ENCODE data around the gene ANKRD10. TPM values are rescaled to one million over a fixed set of nuclear protein-coding genes. Genes with fewer than 3 reads are reported as not detected.

ANKRD10 gene
- total RNA-seq, 1 experiment from 2014 or later = 159 TPM

DNA sequence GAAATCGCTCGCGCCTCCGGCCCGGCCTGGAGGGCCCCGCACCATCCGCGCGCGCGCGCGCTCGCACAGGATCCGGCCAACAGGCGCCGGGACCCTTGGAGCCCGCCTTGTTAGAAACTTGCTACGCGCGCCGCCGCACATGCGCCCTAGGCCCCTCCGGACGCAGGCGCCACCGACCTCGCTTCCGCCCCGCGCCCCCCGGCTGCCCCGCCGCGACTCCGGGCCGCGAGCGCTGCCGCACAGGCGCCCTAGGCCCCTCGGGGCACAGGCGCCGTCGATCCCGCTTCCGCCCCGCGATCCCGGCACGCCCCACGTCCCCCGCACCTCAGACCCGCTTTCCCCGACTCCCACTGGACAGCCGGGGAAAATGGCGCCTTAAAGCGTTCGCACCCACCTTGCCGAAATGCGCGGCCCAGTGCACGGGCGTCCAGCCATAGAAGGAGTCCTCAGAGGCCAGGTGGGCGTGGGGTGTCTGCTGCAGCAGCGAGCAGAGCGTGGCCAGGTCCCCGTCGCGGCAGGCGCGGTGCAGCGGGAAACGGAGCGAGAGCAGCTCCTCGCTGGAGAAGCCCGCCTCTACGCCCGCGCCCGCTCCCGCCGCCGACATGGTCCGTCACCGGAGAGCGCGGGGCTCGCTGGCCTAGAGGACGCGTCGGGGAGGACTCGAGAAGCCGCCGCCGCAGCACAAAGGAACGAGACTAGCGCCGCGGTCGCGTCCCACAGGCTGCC is 375 bp downstream of the ANKRD10 start:
- Histone ChIP-seq H3K79me2 (ENCODE audit: insufficient read depth, low read length) (peaks cover 47% of the 10 kb centered on the region), H3K23ac (ENCODE audit: insufficient read length, low read depth, low read length) (no peak overlapping the region), H4K5ac (ENCODE audit: insufficient read length, low read depth, low read length) (peak overlapping the region; percentile 99), H2BK15ac (ENCODE audit: low read depth, low read length) (no peak overlapping the region; the same call in 1 of the 2 replicates), H3K4ac (ENCODE audit: low read depth, low read length) (peak overlapping the region; percentile 99), H3K14ac (ENCODE audit: insufficient read depth, low read length) (peak overlapping the region; percentile 100), H2BK5ac (ENCODE audit: insufficient read length, low read length) (peak overlapping the region; percentile 94), H2AFZ (ENCODE audit: low read length) (no peak overlapping the region), H2BK120ac (ENCODE audit: low read depth, low read length, poor library complexity, severe bottlenecking) (peak overlapping the region; percentile 93), H3K79me1 (ENCODE audit: insufficient read depth, low read depth, low read length, poor library complexity, severe bottlenecking) (no peaks in the 10 kb centered on the region), H4K20me1 (ENCODE audit: control insufficient read depth, insufficient read depth, insufficient read length) (no peaks in the 10 kb centered on the region), H2AK5ac (ENCODE audit: insufficient read length, low read length) (no peak overlapping the region), H3K4me2 (ENCODE audit: insufficient read depth, insufficient read length, low read length) (peak overlapping the region; percentile 98), H3K18ac (ENCODE audit: insufficient read length, low read depth, low read length) (peak overlapping the region; percentile 100), H3T11ph (ENCODE audit: low read length) (peak overlapping the region; percentile 9), H3K9ac (ENCODE audit: extremely low read depth, insufficient read length, low read length) (peak overlapping the region; percentile 100), H2BK12ac (ENCODE audit: insufficient read length, low read depth, low read length) (peak overlapping the region; percentile 98), H4K8ac (replicated peaks; ENCODE audit: insufficient read length, low read depth, low read length) (no peak overlapping the region), H3K23me2 (ENCODE audit: insufficient read length, low read depth, low read length, poor library complexity, severe bottlenecking) (peaks cover 16% of the 10 kb centered on the region), H2BK20ac (ENCODE audit: low read depth, low read length, poor library complexity, severe bottlenecking) (peak overlapping the region; percentile 84), H3K27me3 (ENCODE audit: insufficient read depth, low read length) (no peaks in the 10 kb centered on the region), H3K27ac (ENCODE audit: insufficient read length, low read depth, low read length) (peak overlapping the region; percentile 90), H3K4me1 (ENCODE audit: insufficient read depth, low read length) (peaks cover 4% of the 10 kb centered on the region), H3K56ac (ENCODE audit: insufficient read length, low read depth, low read length) (no peak overlapping the region), H3K9me3 (ENCODE audit: control insufficient read depth, low read depth, low read length) (no peaks in the 10 kb centered on the region), H4K91ac (ENCODE audit: insufficient read length, low read depth, low read length) (peak overlapping the region; percentile 97)
- DNase-seq = peak; percentile 56
- peaks cover 15 to 23% (median 16%) of the 10 kb centered on the region in 3 experiments for H3K36me3 Mint-ChIP-seq (ENCODE audit: insufficient read depth in 1 of 3, low read depth in 3 of 3)
- peak overlapping the region; percentile 88 to 93 for H3K4me3 Mint-ChIP-seq
- peaks cover 40 to 46% of the 10 kb centered on the region in 2 experiments for H3K4me1 Mint-ChIP-seq
- H3K27me3 Mint-ChIP-seq (ENCODE audit: low read depth) = no peaks in the 10 kb centered on the region
- no CpG with 5 or more reads among the region's 103 CpGs for whole genome bisulfite sequencing (ENCODE audit: extremely low coverage, insufficient read length, low lambda C conversion rate)
- no peaks in the 10 kb centered on the region for H3K9me3 Mint-ChIP-seq
- H3K27ac Mint-ChIP-seq = peak overlapping the region; percentile 88 to 96 (median 88); a peak in 6 of 7 replicates
- TF ChIP-seq, protein P1, sequence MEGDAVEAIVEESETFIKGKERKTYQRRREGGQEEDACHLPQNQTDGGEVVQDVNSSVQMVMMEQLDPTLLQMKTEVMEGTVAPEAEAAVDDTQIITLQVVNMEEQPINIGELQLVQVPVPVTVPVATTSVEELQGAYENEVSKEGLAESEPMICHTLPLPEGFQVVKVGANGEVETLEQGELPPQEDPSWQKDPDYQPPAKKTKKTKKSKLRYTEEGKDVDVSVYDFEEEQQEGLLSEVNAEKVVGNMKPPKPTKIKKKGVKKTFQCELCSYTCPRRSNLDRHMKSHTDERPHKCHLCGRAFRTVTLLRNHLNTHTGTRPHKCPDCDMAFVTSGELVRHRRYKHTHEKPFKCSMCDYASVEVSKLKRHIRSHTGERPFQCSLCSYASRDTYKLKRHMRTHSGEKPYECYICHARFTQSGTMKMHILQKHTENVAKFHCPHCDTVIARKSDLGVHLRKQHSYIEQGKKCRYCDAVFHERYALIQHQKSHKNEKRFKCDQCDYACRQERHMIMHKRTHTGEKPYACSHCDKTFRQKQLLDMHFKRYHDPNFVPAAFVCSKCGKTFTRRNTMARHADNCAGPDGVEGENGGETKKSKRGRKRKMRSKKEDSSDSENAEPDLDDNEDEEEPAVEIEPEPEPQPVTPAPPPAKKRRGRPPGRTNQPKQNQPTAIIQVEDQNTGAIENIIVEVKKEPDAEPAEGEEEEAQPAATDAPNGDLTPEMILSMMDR (conservative IDR thresholded peaks at IDR 0.05) = no peak
